C4-2B (cell line): ENCODE data around the gene SULT1E1.

ENCODE experiments used
- ZFX ChIP-seq: fragments of 450-650 bp; IDR thresholded peaks from 2 replicates; pipeline ENCODE4 v1.6.1; 2017
- TF ChIP-seq, protein P1 (sequence below): fragments of 450-650 bp; conservative IDR thresholded peaks from 2 replicates; pipeline ENCODE4 v1.5.1; 2017; ENCODE audit warnings: mild to moderate bottlenecking

DNA sequence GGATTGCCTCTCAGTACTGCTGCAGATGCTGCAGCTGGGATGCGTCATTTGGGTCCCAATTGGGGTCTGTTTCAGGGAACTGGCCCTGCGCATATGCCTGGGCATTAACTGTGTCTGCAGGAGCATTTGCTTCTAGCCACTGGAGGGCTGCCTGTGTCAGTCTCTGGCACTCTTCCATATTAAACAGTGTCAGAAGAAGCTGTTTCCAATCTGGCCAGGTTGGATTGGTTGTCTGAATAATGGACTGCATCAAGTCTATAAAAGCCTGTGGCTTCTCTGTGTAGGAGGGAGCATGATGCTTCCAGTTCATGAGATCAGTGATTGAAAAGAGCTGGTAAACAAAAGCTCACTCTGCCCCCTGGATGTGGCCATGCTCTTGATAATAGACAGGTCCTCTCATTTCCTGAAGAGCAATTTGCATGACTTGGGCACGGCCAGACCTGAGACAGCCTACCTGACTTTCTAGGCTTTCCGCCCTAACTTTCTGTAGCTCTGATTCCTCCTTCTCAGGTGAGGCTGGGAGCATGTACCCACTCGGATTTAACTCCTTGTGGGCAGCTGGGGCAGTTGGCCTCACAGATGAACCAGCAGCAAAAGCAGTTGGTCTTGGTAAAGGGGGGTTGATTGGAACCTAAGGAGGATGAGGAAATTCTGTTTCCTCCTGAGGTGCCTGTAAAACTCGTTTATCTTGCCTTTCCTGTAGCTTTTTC lies 29.2 kb downstream of the SULT1E1 start:
- TF ChIP-seq, protein P1, sequence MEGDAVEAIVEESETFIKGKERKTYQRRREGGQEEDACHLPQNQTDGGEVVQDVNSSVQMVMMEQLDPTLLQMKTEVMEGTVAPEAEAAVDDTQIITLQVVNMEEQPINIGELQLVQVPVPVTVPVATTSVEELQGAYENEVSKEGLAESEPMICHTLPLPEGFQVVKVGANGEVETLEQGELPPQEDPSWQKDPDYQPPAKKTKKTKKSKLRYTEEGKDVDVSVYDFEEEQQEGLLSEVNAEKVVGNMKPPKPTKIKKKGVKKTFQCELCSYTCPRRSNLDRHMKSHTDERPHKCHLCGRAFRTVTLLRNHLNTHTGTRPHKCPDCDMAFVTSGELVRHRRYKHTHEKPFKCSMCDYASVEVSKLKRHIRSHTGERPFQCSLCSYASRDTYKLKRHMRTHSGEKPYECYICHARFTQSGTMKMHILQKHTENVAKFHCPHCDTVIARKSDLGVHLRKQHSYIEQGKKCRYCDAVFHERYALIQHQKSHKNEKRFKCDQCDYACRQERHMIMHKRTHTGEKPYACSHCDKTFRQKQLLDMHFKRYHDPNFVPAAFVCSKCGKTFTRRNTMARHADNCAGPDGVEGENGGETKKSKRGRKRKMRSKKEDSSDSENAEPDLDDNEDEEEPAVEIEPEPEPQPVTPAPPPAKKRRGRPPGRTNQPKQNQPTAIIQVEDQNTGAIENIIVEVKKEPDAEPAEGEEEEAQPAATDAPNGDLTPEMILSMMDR: peak; percentile 37
- TF ChIP-seq ZFX: no peak
